NB4 (cell line): ENCODE data around the gene MYLK4.

ENCODE experiments used
- DNase-seq: peaks from one replicate; pipeline ENCODE4 v3.0.0; 2010; ENCODE audit warnings: low read depth
- H3K4me3 ChIP-seq: one replicate; pipeline ENCODE4 v1.5.1; 2011; ENCODE audit warnings: mild to moderate bottlenecking, low read depth, low read length, moderate library complexity
- CTCF ChIP-seq: IDR thresholded peaks from one replicate; pipeline ENCODE4 v1.5.1; 2012; ENCODE audit warnings: low read depth, low read length
- MAX ChIP-seq: IDR thresholded peaks from 2 replicates; pipeline ENCODE4 v1.6.1; 2011; ENCODE audit warnings: low read depth, low read length
- MYC ChIP-seq: IDR thresholded peaks from 2 replicates; pipeline ENCODE4 v1.6.1; 2011; ENCODE audit warnings: low read depth, low read length
- POLR2A ChIP-seq: IDR thresholded peaks from 2 replicates; pipeline ENCODE4 v1.6.1; 2011; ENCODE audit warnings: mild to moderate bottlenecking; ENCODE audit not compliant: insufficient read length; ENCODE audit errors: extremely low read depth

The MYLK4 gene

GRCh38 chr6:2684766-2685754, 65.7 kb downstream of the MYLK4 start:
- TF ChIP-seq MAX = no peak
- TF ChIP-seq CTCF = no peak
- no peak for TF ChIP-seq POLR2A
- no peak for TF ChIP-seq MYC
- no peak overlapping the region for H3K4me3 ChIP-seq
- no peak for DNase-seq

- no peak for DNase-seq
- TF ChIP-seq CTCF = no peak
- no peak for TF ChIP-seq MYC
- no peak for TF ChIP-seq MAX
- TF ChIP-seq POLR2A = no peak
- no peak overlapping the region for H3K4me3 ChIP-seq
Measured at GRCh38 chr6:2684103-2684749, 66.5 kb downstream of the MYLK4 start.

- H3K4me3 ChIP-seq = no peak overlapping the region
- no peak for DNase-seq
- TF ChIP-seq MYC = no peak
- no peak for TF ChIP-seq MAX
- TF ChIP-seq CTCF = no peak
- no peak for TF ChIP-seq POLR2A
Measured at GRCh38 chr6:2680264-2680922, 70.3 kb downstream of the MYLK4 start.

GRCh38 chr6:2677080-2677593, 73.6 kb downstream of the MYLK4 start:
- no peak for DNase-seq
- H3K4me3 ChIP-seq = no peak overlapping the region
- TF ChIP-seq CTCF = no peak
- no peak for TF ChIP-seq MAX
- TF ChIP-seq MYC = no peak
- TF ChIP-seq POLR2A = no peak

GRCh38 chr6:2676048-2676447, 74.7 kb downstream of the MYLK4 start:
- DNase-seq = no peak
- H3K4me3 ChIP-seq = no peak overlapping the region

More at GRCh38 chr6:2676048-2676447, 74.7 kb downstream of the MYLK4 start:
- TF ChIP-seq MAX (no peak), POLR2A (no peak)
